HG03103 (cell line): Measurements from ENCODE around the gene ALKBH2.
"Not testable (repeated sequence)": the region's sequence is repeated elsewhere in the genome, so short reads cannot be mapped to it uniquely, and the experiment has no call there.

ENCODE experiments used
- ATAC-seq: cut with Tn5 transposase; IDR thresholded peaks from one replicate; pipeline ENCODE4 v1.9.1; 2021; ENCODE audit warnings: low read depth; ENCODE audit not compliant: unreplicated experiment

Gene ALKBH2

DNA sequence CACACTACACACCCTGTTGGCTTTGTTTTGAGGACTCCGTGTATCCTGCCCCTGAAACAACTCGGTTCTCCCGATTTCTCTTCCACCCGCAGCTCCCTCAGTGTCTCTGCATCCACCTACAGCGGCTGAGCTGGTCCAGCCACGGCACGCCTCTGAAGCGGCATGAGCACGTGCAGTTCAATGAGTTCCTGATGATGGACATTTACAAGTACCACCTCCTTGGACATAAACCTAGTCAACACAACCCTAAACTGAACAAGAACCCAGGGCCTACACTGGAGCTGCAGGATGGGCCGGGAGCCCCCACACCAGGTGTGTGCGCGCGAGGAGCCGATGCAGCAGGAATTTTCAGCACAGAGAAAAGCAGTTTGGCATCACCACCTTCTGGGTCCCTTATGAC is 10.5 kb downstream of the ALKBH2 start:
- ATAC-seq = no peak

DNA sequence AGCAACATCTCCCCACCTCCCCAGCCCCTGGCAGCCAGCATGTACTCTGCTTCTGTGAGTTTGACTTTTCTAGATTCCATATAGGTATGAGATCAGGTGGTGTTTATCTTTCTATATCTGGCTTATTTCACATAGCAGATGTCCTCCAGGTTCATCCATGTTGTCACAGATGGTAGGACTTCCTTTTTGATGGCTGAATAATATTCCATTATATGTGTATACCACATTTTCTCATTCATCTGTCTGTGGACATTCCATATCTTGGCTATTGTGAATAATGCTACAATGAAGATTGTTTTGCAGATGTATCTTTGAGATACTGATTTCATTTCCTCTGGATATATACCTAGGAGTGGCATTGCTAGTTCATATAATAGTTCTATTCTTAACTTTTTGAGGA is 18.4 kb downstream of the ALKBH2 start:
- no peak for ATAC-seq

DNA sequence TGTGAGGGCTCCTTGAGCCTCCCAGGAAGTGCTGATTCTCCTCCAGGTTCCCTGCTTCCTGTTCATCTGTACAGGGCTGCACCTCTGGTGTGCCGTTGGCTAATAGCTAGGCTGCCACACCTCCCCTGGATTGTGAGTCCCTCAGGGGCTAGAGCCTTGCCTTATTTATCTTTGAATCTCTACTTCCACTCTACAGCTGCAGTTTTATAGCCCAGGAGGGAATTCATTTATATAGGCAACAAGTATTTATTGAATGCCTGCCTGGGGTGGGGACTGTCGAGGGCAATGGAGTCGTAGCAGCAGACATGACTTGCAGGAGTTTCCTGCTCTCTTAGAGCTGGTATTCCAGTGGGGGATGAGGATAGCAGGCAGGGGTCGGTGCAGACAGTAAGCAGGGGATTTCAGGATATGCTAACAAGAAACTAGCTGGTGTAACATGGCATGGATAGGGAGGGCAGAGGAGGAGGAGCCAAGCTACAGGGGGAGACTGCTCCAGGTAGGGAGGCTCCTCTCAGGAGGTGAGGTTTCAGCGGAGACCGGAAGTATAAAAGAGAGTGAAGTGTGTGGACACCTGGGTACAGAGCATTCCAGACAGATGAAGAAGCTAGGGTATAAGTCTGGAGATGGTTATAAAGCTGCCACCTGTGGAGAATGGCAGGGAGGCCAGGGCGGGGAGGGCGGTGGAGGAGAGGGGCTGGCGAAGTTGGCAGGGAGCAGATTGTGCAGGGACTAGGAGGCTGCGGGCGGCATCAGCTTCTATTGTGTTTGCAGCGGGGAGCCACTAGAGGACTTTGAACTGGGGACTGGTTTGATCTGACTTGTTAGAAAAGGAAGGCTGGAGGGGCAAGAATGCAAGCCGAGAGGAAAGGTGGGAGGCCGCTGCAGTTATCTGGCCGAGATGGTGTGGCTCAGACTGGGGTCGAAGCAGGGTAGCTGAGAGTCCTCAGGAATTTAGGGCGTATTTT is 23.7 kb downstream of the ALKBH2 start:
- no peak for ATAC-seq

DNA sequence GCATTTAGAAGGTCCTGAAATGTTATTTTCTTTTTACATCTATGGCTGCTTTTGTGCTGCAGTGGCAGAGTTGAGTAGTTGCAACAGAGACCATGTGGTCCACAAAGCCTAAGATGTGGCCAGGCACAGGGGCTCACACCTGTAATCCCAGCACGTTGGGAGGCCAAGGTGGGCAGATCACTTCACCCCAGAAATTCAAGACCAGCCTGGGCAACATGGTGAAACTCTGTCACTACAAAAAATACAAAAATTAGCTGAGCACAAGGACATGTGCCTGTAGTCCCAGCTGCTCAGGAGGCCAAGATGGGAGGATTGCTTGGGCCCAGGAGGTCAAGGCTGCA is 27.4 kb downstream of the ALKBH2 start:
- no peak for ATAC-seq

DNA sequence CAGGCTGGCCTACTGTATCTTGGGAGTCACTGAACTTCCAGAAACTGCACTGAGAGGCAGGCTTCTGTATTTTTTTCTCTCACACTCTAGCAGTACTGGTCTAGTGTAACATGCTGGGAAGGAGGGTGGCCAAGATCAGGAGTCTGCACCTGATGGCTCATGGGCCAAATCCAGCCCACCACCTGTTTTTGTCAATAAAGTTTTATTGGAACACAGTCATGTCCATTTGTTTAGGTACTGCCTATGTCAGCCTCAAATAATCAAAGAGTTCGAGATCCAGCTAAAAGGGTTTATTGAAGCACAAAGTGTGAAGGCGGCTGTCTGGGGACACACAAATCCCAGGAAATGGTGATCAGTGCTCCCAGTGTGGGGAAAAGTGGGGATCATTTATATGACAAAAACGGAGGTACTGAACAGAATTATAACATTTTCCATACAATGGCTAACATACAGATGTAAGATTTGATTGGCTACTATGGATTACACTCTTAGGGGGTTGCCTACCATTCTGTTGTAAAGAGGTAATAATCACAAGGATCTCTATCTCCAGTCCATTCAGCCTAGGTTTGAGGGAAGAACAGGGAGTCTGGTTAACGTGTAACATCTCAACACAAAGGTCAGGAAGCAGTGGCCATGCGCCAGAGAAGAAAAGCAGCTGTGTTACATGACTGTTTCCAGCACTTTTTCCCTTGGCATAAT is 28.0 kb downstream of the ALKBH2 start:
- no peak for ATAC-seq

DNA sequence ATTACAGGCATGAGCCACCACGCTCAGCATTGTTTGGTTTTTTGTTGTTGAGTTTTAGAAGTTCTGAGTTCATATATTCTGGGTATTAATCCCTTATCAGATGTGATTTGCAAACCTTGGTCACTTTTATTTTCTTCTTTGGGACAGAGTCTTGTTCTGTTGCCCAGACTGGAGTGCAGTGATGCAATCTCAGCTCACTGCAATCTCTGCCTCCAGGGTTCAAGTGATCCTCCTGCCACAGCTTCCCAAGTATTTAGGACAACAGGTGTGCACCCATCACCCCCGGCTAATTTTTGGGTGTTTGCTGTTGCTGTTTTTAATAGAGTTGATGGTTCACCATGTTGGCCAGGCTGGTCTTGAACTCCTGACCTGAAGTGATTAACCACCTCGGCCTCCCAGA is 29.1 kb downstream of the ALKBH2 start:
- no peak for ATAC-seq

DNA sequence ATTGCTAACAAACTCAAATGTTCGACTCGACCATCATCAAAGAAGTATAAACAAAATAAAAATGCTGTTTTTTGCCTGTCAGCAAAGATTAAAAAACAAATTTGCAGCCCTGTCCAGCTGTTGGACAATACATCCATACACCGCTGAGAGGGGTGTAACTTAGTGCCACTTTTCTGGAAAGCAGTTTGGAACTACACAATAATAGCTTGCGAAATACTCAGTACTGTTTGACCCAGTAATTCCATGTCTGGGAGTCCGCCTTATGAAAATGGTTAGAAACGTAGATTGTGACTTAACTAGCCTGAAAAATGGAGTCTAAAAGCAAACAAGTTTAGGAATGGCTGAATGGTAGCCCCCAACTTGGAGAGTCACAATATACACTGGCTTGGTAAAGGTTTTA is 34.5 kb downstream of the ALKBH2 start:
- no peak for ATAC-seq

DNA sequence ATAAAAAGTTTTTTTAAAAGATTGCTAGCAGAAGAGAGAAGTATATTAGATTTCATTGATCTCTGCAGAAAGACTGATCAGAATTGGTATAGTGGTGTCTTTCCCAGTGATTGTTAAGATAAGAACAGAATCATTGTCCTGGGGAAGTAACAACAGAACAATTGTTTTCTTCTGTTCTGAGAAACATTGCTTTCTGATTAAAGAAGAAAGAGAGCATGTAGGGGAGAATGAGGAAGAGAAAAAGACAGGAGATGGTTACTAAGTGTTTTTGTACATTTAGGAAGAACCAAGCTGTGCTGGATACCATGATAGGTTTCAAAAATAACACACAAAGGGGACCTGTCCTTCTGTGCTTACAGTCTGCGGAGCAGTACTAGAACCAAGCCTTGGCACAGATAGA is 35.9 kb downstream of the ALKBH2 start:
- ATAC-seq = no peak

DNA sequence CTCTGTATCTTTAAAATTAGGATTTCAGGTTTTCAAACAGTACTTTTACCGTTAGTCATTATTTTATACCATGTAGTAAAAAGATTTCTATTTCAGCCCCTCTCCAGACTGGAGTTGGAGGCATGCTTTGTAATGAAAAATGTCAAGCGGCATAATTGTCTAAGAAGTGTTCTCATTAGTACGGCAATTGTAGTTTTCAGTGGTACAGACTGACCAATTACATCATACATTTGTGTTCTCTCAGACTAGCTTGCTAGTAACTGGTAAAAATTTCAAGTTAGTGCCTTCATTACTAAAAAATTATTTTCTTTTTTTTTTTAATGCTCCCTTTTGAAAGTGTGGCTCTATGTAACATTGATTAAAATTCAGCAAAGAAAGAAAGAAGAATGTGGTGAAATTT is 36.4 kb downstream of the ALKBH2 start:
- ATAC-seq = no peak

DNA sequence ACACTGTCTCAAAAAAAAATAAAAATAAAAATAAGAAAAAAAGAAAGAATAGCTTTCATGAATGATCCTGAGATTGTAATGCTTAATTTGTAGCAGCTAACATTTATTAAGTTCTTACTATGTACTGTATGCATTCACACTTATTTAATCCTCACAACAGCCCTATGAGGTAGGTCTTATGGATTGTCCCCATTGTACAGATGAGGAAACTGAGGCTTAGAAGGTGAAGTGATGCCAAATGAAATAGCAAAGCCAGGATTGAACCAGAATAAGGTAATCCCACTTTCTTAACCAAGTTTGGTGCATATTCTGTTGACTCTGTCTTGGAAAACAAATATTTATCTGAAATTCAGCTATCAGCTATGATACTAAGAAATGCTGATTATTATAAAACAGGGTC is 38.8 kb downstream of the ALKBH2 start:
- ATAC-seq = no peak

DNA sequence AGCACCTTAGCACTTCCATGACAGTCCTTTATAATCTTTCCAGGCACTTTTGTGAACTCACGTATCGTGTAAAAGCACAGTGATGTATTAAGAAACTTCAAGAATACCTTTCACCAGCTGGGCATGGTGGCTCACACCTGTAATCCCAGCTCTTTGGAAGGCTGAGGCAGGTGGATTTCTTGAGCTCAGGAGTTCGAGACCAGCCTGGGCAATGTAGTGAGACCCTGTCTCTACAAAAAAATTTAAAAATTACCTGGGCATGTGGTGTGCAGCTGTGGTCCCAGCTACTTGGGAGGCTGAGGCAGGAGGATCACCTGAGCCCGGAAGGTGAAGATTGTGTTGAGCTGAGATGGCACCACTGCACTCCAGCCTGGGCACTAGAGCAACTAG is 39.2 kb downstream of the ALKBH2 start:
- ATAC-seq = not testable (repeated sequence)

DNA sequence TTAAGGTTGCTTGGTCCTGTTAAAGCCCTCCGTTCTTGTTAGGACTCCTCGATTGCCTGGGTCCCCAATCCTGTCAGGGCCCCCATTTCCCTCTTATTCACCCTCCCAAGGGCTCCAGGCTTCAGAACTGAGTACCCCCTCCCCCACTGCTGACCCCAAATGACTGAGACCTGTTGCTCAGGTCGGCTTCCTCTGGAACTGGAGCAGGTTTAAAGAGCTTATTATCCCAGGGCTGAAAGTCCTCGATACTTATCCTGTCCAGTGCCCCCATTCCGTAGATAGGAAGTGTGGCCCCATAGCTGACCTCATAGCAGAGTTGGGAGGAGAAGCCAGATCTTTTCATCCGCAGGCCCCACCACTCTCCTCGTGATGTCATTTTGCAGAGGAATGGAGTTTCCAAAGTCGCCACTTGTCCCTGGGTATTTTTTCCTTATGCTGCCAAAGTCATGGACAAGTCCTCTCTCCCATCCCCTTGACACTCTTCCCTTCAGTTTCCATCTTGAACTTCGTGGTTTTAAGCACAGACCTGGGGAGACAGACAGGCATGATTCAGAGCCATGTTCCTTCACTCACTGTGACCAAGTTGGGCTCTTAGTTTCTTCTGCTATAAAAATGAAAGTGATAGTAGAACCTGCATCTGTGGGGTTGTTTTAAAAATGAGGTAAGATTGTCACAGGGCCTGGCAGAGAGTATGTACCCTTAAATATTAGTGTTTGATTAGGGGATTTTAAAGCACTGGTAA is 39.7 kb downstream of the ALKBH2 start:
- no peak for ATAC-seq

DNA sequence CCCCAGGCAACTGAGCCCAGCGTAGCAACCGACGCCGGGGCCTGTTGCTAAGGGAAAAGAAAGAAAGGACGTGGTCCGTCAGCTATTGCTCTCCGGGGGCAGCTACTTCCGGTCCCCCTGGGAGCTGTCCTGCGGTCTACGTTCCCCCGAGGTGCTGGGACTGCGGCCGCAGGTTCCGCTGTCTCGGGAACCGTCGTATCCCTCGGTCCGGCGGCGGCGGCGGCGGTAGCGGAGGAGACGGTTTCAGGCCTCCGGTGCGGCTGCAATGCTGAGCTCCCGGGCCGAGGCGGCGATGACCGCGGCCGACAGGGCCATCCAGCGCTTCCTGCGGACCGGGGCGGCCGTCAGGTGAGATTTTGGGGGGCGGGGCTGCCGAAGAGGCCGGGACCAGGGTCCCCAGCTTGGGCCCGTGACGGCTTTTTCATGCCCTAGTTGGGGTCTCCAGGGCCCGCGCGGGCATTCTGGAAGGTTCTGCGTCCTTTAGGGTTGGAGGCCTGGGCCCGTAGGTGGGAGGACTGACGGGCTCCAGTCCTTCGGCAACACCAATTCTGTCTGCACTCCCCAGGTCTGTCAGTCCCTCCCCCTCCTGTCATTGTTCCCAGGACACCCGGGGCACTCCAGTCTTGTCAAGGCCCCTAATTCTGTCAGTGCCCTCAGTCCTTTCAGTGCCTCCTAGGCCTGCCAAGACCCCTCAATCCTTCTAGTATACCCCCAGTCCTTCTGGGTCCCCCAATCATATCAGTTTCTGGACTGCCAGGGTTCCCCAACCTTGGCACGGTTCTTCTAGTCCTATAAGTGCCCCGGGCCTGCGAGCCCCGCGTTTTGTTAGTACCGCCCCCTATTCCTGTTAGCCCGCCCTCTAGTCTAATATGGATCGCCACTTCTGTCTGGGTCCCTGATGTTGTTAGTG is 40.6 kb downstream of the ALKBH2 start, which contains the start of gene USP30:
Gene USP30, plus strand, starts transcription at position 163 of the 910 bp plus-strand sequence. Its CDS starts 103 bp downstream, at position 266.
- peak; percentile 70 for ATAC-seq

DNA sequence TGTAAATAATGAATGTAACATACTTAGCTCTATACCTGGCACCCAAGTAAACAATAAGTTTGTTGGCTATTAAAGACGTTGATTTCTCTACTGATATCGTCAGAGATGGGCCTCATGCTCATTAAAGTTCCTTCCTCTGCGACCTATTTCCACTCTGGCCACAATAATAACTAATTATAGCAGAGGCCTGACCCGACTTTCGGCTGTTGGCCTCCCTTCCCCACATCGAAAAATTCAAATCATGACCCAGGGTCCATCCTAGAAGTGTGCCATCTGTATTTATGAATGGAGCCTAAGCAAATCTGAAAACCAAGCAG is 41.2 kb downstream of the ALKBH2 start:
- ATAC-seq = no peak

DNA sequence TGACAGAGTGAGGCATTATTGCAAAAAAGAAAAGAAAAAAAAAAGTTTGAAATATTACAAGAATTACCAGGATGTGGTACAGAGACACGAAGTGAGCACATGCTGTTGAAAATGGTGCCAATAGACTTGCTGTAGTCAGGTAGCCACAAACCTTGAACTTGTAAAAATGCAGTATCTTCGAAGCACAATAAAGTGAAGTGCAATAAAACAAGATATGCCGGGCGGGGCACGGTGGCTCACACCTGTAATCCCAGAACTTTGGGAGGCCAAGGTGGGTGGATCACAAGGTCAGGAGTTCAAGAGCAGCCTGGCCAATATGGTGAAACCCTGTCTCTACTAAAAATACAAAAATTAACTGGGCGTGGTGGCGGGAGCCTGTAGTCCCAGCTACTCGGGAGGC is 43.5 kb downstream of the ALKBH2 start:
- ATAC-seq = not testable (repeated sequence)

DNA sequence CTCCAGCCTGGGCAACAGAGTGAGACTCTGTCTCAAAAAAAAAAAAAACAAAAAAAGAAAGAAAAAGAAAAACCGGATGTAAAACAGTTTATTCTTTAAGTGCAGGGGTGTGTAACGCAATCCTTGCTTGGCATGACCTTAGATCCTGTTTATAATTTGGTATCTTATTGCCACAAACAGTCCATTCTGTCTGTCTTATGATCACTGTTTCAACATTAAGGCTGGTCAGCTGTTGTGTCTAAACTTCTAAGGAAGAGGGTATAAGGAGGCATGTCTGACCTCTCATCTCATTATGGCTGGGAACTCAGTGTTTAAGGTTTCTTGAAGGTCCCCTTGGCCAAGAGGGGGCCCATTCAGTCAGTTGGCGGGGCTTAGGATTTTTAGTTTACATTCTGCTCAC is 44.6 kb downstream of the ALKBH2 start:
- not testable (repeated sequence) for ATAC-seq

DNA sequence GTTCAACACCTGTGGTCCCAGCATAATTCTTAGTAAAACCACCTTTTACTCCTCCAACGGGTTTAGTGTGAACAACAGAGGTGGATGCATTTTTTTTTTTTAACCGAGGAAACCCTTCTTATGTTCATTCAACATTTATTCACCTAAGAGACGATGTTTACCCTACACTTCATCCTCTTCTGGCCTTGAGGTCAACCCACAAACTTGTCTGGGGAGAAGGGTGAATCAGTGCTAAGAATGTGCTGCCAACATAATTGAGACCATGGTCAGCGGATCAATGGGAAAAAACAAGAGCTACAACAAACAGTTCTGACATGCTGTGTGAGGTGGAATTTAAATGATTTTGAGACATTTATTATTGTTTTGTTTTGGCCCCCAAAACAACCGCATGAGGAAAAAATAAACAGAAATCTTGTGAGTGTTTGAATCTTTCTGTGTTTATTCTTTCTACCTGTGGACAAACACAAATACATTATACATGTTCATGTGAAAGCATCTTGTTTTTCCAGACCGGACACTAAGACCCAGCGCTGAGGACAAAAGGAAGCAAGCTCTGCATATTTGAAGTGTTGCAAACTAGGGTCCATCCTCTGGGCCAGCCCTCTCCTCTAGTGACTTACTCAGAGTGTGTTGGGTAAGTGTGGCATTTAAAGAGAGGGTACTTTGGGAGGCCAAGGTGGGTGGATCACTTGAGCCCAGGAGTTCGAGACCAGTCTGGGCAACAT is 46.0 kb downstream of the ALKBH2 start:
- no peak for ATAC-seq

DNA sequence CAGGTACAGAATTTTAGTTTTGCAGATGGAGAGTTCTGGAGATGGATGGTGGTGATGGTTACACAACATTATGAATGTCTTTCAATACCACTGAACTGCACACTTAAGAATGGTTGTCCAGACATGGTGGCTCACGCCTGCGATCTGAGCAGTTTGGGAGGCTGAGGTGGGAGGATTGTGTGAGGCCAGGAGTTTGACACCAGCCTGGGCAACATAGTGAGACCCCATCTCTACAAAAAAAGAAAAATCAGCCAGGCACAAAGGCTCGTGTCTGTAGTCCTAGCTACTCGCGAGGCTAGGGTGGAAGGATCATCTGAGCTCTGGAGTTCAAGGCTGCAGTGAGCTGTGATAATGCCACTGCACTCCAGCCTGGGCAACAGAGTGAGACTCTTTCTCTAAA is 49.0 kb downstream of the ALKBH2 start:
- ATAC-seq = no peak
